GM10847 (cell line): Measurements from ENCODE around the gene ASIC2.

Experiments
- POLR2A ChIP-seq: IDR thresholded peaks from 2 replicates; pipeline ENCODE4 v1.6.1; 2011; ENCODE audit not compliant: insufficient read length; ENCODE audit errors: extremely low read depth

The ASIC2 gene

DNA sequence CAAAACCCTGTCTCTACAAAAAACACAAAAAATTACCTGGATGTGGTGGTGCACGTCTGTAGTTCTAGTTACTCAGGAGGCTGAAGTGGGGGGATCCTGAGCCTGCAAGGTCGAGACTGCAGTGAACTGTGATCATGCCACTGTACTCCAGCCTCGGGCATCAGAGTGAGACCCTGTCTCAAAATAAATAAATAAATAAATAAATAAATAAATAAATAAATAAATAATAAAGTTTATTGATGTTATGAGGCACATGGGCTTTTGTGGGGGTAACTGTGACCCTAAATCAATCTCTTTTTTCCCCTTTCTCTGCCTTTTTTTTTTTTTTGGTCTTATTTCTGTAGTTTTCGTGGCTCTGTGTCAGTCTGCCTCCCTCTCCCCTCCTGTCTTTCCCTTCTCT is 4.5 kb upstream of the ASIC2 start:
- no peak for TF ChIP-seq POLR2A

DNA sequence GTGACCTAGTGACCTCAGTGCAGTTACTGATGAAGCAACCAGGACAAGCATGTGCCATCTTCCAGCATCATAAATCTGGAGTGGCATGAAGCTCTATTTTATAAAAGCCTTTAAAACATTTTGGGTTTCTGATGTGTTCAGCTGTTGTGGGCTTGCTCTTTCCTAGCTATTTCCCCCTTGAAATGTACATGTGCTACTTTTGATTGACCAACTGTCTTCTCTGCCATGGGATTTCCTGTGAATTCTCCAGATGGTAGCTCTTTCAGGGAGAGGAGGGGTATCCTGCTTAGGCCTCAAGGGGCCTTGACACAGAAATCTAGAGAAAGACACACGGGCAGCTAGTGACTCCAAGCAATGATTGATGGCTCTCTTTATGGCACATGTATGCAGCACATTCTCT is 1.9 kb upstream of the ASIC2 start:
- TF ChIP-seq POLR2A, result no peak

DNA sequence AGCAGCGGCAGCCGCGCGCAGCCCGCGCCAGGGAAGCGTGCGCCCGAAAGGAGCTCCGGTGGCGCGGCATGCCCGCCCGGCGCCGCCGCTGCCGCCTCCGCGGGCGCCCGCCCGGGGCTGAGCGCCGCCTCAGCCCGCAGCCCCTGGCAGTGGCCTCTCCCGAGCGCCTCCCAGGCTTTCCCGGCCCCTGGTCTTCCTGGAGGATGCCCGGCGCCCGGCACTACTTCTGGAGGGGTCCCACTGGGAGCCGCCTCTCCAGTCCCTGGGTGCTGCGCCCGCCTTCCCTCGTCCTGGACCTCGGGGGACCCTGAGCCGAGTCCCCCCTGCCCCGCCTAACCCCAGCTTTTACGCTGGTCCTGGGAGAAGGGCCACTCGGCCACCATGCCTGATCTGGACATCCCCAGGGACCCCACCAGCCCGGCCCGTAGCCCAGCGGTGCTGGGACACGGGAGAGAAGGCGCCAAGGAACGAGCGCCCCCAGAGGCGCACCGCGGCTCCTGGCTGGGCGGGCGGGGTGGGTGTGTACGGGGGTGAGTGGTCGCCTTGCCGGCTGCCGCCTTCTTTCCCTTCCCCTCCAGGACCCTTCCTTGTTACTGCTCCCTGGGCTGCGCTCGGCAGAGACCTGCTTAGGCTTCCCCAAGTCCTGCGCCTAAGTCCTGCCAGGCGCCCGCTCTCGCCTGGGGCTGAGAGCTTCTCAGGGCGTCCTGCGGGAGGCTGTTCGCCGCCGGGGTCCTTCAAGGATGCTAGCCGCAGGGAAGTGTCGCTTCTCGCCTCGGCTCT is 704 bp downstream of the ASIC2 start:
- no peak for TF ChIP-seq POLR2A

DNA sequence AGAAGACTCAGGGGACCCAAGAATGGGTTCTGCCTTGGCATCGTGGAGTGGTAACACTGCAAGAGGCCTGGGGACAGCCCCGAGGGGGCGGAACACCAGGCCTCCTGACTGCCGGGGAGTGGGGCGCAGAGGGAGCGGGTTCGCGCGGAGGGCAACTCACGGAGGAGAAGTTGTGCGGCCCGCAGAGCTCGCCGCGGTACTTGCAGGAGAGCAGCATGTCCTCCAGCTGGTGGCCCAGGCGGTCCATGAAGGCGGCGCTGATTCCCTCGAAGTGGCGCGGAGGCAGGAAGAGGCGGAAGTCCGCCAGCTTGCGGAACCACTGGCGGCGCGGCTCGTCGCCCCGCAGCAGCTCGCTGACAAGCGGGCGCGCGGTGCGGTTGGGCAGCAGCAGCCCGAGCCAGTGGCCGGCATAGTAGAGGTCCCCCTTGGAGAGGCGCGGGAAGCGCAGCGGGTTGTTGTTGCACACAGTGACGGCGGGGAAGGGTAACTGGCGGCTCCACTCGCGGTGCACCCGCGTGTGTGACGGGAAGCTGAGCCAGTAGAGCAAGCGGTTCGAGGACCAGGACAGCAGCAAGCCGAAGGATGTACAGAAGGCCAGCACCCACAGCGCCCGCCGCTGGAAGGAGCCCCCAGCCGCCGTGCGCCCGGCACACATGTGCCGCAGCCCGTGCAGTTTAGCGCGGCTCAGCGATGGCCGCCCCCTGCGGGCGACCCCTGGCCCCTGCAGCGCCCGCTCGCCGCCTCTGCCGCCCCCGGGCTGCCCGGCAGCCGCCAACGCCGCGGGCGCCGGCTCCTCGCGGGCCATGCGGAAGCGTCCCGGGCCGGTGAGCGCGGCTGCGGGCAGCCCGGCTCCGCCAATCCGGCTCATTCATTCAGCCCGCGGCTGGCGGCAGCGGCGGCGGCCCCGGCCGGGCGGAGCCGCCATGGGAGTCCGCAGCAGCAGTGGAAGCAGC is 1.6 kb downstream of the ASIC2 start:
- TF ChIP-seq POLR2A, result no peak

DNA sequence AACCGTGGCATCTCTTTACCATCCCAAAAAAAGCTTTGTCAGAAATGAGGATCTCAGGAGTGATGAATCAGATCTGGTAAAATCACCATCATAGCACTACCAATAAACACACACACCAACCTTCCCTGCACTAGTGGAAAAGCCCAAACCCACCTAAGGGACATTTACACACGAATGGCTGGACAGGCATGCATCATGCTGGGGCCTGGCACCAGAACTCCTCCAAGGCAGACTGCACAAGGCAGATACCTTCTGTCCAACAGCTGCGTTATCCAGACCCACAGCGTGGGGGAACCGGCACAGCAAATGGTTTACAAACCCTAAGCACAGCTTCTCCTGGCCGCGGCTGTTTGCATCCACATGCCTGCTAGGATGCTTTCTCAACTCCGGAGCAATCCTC is 2.8 kb downstream of the ASIC2 start:
- TF ChIP-seq POLR2A, result no peak

DNA sequence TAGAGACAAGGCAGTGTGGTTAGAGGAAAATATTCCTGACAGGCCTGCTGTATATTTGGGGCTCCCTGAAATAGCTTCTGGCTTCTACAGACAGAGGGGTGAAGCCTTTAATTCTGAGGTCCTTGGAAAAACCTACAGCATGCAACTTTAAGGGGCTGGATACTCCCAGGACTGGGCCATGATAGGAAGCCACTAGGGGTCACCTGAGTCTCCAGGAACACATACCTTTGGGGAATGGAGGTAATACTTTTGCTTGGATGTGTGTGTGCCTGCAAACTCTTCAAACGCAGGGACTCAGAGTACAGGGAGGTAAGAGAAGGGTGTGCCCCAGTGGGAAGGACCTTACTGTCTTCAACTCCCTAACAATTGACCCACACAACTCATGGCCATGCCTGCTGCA is 4.1 kb downstream of the ASIC2 start:
- no peak for TF ChIP-seq POLR2A

DNA sequence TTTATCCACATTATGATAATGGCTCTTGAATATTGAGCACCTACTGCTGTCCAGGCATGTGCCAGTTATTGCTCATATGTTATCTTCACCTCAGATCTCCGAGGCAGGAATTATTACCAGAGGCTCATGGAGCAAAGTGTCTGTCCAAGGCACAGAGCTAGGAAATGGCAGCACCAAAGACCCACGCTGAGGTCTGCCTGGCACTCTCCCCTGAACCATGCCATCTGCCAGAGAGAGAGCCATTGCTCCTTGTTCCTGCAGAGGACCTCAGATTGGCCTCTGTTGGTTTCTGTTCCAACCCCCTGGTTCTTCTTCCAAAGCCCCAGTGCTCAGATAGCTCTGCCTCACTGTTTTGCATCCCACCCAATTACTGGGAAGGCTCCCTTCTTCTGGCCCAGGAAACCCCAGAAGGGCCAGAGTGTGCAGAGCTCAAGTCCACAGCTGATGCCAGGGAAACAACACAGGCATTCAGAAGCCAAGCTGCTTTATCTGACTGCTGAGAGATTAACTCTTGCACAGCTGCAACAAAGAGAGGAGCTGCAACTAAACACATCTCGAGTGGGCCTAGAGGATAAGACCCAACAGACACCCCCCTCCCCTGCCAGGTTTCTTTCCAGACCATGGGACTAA is 5.9 kb downstream of the ASIC2 start:
- TF ChIP-seq POLR2A, result no peak

DNA sequence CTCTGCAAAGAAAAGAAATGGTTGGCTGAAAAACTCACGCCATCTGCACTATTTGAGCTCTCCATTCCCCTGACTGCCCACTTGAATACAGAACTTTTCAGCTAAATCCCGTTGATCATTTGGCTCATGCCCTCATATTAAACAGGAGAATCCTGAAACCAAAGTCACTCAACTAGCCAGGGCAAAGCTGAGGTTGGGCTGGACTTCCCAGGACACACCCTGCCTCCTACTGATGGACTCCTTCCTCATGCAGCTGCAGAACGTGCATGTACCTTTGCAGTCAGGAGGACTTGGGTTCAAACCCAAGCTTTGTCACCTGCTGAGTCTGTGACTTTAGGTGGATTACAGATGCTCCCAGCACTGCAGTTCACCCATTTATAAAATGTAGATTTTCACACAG is 7.7 kb downstream of the ASIC2 start:
- no peak for TF ChIP-seq POLR2A

DNA sequence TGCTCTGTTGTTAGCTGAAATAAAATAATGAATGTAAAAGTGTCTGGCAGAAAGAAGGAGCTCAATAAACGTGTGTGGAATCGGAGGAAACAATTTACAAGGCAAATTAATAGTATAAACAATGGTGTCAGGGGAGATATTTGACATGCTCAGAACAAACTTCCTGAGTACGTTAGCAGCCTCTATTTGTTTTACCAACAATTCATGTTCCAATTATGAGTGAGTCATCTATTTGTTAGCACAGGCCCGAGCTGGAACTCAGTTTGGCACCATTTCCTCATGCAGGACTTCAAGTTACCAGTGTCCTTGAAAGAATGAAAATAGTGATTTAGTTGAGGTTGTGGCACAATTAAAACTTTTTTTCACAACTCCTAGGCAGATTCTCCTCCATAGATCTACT is 9.1 kb downstream of the ASIC2 start:
- no peak for TF ChIP-seq POLR2A

DNA sequence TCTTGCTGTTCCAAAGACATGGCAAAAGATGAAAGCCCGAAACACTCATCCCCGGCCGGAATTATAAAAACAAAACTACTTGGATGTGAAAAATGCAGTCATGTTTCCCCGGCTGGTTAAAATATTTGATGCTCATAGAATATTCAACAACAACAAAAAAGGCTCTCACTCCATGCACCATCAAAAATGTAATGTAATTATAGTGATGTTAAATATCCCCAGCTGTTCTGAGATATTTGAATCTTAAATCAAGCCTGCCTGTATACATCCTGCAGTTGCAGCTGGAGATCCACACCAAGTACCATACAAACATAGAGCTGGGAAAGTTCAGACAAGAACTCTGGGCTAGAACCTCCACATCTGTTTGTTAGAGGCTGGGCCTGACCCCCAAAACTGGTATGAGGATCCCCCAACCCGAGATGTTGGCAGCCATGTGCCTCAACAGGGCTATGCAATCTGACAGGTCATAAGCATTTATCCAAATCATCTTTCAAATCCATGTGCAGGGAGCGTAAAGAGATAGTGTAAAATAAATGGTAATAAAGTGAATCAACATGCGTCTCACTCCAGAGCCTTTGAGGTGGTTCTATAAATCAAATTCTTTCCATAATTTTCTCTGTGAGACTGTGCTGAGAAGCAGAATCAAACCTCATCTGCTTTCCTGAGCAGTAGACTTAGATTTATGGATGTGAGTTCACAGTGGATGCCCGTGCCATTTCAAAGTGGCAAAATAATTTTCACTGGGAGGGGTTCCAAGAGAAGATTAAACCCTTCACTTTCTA is 12.7 kb downstream of the ASIC2 start:
- no peak for TF ChIP-seq POLR2A

DNA sequence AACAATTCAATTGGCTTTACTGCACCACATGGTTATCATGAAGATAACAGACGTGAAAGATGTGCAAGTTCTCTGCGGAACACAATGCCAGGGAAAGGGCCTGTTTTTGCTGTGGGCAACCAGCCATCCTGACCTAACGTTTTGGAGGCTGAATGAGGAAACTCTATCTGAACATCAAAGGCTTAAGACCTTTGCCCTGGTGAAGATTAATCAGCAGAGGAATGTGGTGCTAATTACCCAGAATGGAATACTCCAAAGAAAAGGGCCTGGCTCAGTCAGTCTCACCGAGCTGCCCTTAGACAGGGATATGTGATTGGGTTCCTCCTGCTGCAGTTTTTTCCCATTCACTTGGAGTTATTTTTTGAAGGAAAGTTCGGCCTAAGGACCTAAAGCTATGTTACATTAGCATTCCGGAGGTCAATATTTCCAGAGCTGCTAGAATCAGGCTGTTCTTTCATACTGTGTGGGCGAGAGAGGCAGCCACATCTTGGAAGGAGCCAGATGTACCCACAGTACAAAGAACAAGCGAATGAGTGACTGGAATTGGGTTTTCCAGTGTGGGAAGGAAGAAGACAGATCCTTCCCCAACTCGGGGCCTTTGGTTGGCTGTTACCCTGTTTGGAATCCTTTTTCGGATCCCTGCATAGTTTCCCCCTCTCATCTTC is 15.5 kb downstream of the ASIC2 start:
- TF ChIP-seq POLR2A, result no peak

DNA sequence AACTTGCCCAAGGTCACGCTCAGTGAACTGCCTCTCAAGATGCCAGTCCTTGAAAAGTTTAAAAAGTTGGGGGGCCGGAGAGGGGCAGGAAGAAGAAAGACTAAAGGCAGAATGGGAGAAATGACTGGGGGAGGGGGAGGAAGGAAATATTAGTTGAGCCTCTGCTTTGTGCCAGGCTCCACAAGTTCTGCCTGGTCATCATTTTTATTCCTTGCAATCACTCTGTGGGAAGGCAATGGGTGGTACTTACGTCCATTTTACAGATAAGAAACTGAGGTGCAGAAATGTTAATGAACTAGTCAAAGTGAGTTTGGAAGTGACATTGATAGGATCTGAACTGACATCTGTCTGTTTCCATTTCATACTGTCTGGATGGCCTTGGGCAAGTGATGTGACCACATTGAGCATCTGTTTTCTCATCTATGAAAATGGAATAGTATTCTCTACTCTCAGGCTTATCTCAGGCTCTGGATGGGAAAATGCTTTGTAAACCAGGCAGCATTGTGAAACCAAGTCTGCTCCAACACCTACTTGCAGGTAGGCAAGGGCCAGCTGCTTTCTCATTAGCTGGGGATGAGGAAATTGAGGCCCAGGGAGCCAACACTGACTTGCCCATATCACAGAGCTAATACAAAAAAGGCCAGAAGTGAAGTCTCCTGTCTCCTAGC is 19.2 kb downstream of the ASIC2 start:
- no peak for TF ChIP-seq POLR2A

DNA sequence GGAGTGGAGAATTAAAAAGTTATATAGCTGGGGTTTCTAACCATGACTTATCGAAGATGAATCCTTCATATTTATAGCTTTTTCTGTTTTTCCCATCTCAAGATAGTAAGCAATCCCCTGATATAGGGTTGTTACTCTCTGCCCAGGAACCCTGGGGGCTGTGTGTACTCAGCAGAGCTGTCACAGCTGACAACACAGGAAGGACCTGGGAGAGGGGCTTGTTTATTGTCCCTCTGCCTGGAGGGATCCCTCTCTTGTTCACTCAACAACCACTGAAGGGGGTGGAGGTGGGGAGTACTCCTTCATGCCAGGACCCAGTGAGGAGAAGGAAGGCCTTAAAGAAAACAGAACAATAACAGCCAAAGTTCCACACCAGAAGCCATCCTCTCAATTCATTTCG is 19.8 kb downstream of the ASIC2 start:
- no peak for TF ChIP-seq POLR2A

DNA sequence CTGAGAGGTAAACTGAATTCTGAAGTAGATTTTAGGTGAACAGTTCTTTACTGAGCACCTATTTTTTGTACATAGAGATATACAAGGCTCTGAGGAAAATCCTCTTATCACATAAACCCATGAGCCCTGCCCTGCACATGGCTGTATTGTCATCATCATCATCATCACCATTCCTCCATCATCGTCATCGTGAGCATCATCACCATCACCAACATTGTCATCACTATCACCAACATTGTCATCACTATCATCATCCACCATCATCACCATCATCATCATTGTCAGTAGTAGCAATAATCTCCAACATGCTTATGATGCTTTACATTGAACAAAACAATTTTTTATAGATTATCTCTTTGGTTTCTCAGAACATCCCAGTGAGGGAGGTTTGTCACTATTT is 20.7 kb downstream of the ASIC2 start:
- TF ChIP-seq POLR2A, result no peak
